SK-N-SH (cell line): ENCODE data around the gene BLCAP. TPM values are rescaled to one million over a fixed set of nuclear protein-coding genes. Genes with fewer than 3 reads are reported as not detected.

Experiments
- CTCF ChIA-PET: fragments of 300-600, 350-600 bp; formaldehyde crosslinking; extraction: SDS; loops from one replicate; lab custom pipeline; 2021; lab: Yijun Ruan, JAX
- POLR2A ChIA-PET: fragments of 350-600 bp; sonication (Branson Sonifier 250); formaldehyde crosslinking; extraction: SDS; loops from one replicate; lab custom pipeline; 2020; ENCODE audit warnings: antibody characterized with exemption, inconsistent platforms; lab: Yijun Ruan, JAX
- DNase-seq: peaks from one replicate; pipeline ENCODE4 v3.0.0; 2012
- H2AFZ ChIP-seq: fragments of 200-600 bp; sonication (generic); 2 replicates; pipeline ENCODE4 v1.8.1; 2016; ENCODE audit warnings: antibody characterized with exemption, mild to moderate bottlenecking, low read depth
- H3F3A ChIP-seq: fragments of 200-600 bp; sonication (generic); replicated peaks from 2 replicates; pipeline ENCODE3; 2016; ENCODE audit warnings: antibody characterized with exemption, mild to moderate bottlenecking; ENCODE audit not compliant: insufficient read depth
- H3K27ac ChIP-seq, 2 experiments: fragments of 200-500 bp in 1 of 2; fragments of 200-600 bp in 1 of 2; sonication (Bioruptor generic) in 1 of 2; sonication (generic), shearing (Covaris generic) in 1 of 2; 2 replicates each; pipeline versions ENCODE4 v1.5.1 to v1.6.1; 2014 to 2016; ENCODE audit warnings: low read depth in 2 of 2, inconsistent platforms in 1 of 2, low read length in 1 of 2, mild to moderate bottlenecking in 1 of 2, mixed read lengths in 1 of 2
- H3K27me3 ChIP-seq: fragments of 200-600 bp; sonication (generic), shearing (Covaris generic); 2 replicates; pipeline ENCODE4 v1.6.1; 2016; ENCODE audit warnings: mixed run types; ENCODE audit not compliant: insufficient read depth
- H3K36me3 ChIP-seq, 2 experiments: fragments of 200-500 bp in 1 of 2; fragments of 200-600 bp in 1 of 2; sonication (Bioruptor generic) in 1 of 2; sonication (generic) in 1 of 2; replicated peaks in 1 of 2; 2 replicates each; pipeline versions ENCODE3 to v1.5.1; 2014 to 2016; ENCODE audit warnings: low read length in 1 of 2, mild to moderate bottlenecking in 1 of 2; ENCODE audit not compliant: insufficient read depth in 2 of 2, control insufficient read depth in 1 of 2
- H3K4me1 ChIP-seq, 2 experiments: fragments of 200-500 bp in 1 of 2; fragments of 200-600 bp in 1 of 2; sonication (Bioruptor generic) in 1 of 2; sonication (generic), shearing (Covaris generic) in 1 of 2; 2 replicates each; pipeline versions ENCODE4 v1.5.1 to v1.6.1; 2014 to 2016; ENCODE audit warnings: low read depth in 1 of 2, low read length in 1 of 2, mixed run types in 1 of 2; ENCODE audit not compliant: insufficient read depth in 2 of 2, control insufficient read depth in 1 of 2
- H3K4me2 ChIP-seq: fragments of 200-600 bp; sonication (generic), shearing (Covaris generic); 2 replicates; pipeline ENCODE4 v1.6.1; 2017; ENCODE audit warnings: mixed run types
- H3K4me3 ChIP-seq, 2 experiments: fragments of 200-500 bp in 1 of 2; fragments of 200-600 bp in 1 of 2; sonication (Bioruptor generic) in 1 of 2; sonication (generic), shearing (Covaris generic) in 1 of 2; 2 replicates each; pipeline versions ENCODE4 v1.5.1 to v1.8.1; 2014 to 2016; ENCODE audit warnings: low read depth in 2 of 2, inconsistent platforms in 1 of 2, low read length in 1 of 2, mild to moderate bottlenecking in 1 of 2, mixed read lengths in 1 of 2, moderate library complexity in 1 of 2
- H3K79me2 ChIP-seq: fragments of 200-600 bp; sonication (generic); 2 replicates; pipeline ENCODE4 v1.8.1; 2017; ENCODE audit warnings: mild to moderate bottlenecking; ENCODE audit not compliant: insufficient read depth
- H3K9ac ChIP-seq: fragments of 200-600 bp; sonication (generic); 2 replicates; pipeline ENCODE4 v1.6.1; 2017; ENCODE audit warnings: mixed run types
- H3K9me2 ChIP-seq: fragments of 200-600 bp; sonication (generic); 2 replicates; pipeline ENCODE4 v1.6.1; 2017; ENCODE audit warnings: mixed run types
- H3K9me3 ChIP-seq: fragments of 200-600 bp; sonication (generic); 2 replicates; pipeline ENCODE4 v1.6.1; 2017; ENCODE audit warnings: mixed run types, mild to moderate bottlenecking, moderate library complexity
- H4K20me1 ChIP-seq: fragments of 200-600 bp; sonication (generic); 2 replicates; pipeline ENCODE4 v1.6.1; 2017; ENCODE audit warnings: mild to moderate bottlenecking, mixed run types; ENCODE audit not compliant: insufficient read depth
- CHD2 ChIP-seq: fragments of 150-350 bp; IDR thresholded peaks from 2 replicates; pipeline ENCODE4 v1.6.1; 2018; ENCODE audit warnings: low read length; ENCODE audit not compliant: partially characterized antibody
- CTCF ChIP-seq: fragments of 200-600 bp; sonication (generic); IDR thresholded peaks from 2 replicates; pipeline ENCODE4 v1.6.1; 2017; ENCODE audit warnings: antibody characterized with exemption, mild to moderate bottlenecking, moderate library complexity
- ELF1 ChIP-seq: IDR thresholded peaks from 2 replicates; pipeline ENCODE4 v1.4.0; 2012
- EZH2phosphoT487 ChIP-seq: fragments of 200-600 bp; sonication (generic); IDR thresholded peaks from 2 replicates; pipeline ENCODE4 v1.6.1; 2017; ENCODE audit warnings: low read depth, mixed run types, mild to moderate bottlenecking, antibody characterized with exemption, moderate library complexity, borderline replicate concordance
- FOXM1 ChIP-seq: IDR thresholded peaks from 2 replicates; pipeline ENCODE4 v1.4.0; 2012; ENCODE audit warnings: low read depth, mild to moderate bottlenecking
- GATA2 ChIP-seq: sonication (generic); formaldehyde crosslinking; IDR thresholded peaks from 2 replicates; pipeline ENCODE4 v1.5.0; 2020; ENCODE audit warnings: mild to moderate bottlenecking, missing genetic modification reagents
- MEF2A ChIP-seq: IDR thresholded peaks from 2 replicates; pipeline ENCODE4 v1.4.0; 2012; ENCODE audit warnings: low read depth, borderline replicate concordance
- MXI1 ChIP-seq: IDR thresholded peaks from 2 replicates; pipeline ENCODE4 v1.6.1; 2012; ENCODE audit warnings: mild to moderate bottlenecking, low read depth, low read length, improper control_type of control experiment
- NRF1 ChIP-seq: IDR thresholded peaks from 2 replicates; pipeline ENCODE4 v1.6.1; 2012; ENCODE audit warnings: low read depth, mild to moderate bottlenecking, low read length
- PBX3 ChIP-seq: IDR thresholded peaks from 2 replicates; pipeline ENCODE4; 2012
- RCOR1 ChIP-seq: fragments of 150-350 bp; IDR thresholded peaks from 2 replicates; pipeline ENCODE4 v1.6.1; 2017; ENCODE audit warnings: antibody characterized with exemption, low read length
- RFX5 ChIP-seq: IDR thresholded peaks from 2 replicates; pipeline ENCODE4 v1.6.1; 2012; ENCODE audit warnings: mild to moderate bottlenecking, improper control_type of control experiment, low read length
- RXRA ChIP-seq: IDR thresholded peaks from 2 replicates; pipeline ENCODE4 v1.4.0; 2012; ENCODE audit warnings: low read depth, mild to moderate bottlenecking, borderline replicate concordance
- SIN3A ChIP-seq: IDR thresholded peaks from 2 replicates; pipeline ENCODE4 v1.6.1; 2012; ENCODE audit warnings: low read depth, mild to moderate bottlenecking, low read length, moderate library complexity, borderline replicate concordance
- SMC3 ChIP-seq: IDR thresholded peaks from 2 replicates; pipeline ENCODE4 v1.6.1; 2012; ENCODE audit warnings: low read depth, low read length, improper control_type of control experiment
- TAF1 ChIP-seq: IDR thresholded peaks from 2 replicates; pipeline ENCODE4 v1.6.1; 2012; ENCODE audit warnings: low read depth, mild to moderate bottlenecking, low read length, moderate library complexity, borderline replicate concordance
- USF2 ChIP-seq: fragments of 150-350 bp; IDR thresholded peaks from 2 replicates; pipeline ENCODE4 v1.6.1; 2017; ENCODE audit warnings: antibody characterized with exemption, low read length, low read depth, borderline replicate concordance
- ZBTB33 ChIP-seq: IDR thresholded peaks from 2 replicates; pipeline ENCODE4 v1.4.0; 2012; ENCODE audit warnings: low read depth, borderline replicate concordance
- WGBS: methylation state at CpG from one replicate; pipeline ENCODE4 v1.1.6; 2017; ENCODE audit warnings: low lambda C conversion rate; 5-methylcytosine and 5-hydroxymethylcytosine counted together
- polyA plus RNA-seq, 3 experiments: library from polyadenylated mRNA; depleted of rRNA; stranded (reverse); fragments of >200 nt; gene quantifications; 2 replicates each; pipeline ENCODE4 v1.2.3, GENCODE V29; 2012

Gene BLCAP
- polyA plus RNA-seq, 1 of the 3 experiments (the other 2 are of a cell fraction): 55.8 TPM

- ChIA-PET CTCF (interaction anchor here (0.6 kb wide), 1 partner anchor 1825 kb away, joined by 3 read pairs; no protein-coding TSS in a partner anchor), POLR2A (no interaction called here)
- H3K4me3 ChIP-seq: no peak overlapping the region
- DNase-seq: no peak
- no peak overlapping the region for H2AFZ ChIP-seq
- 61% methylated on average over 3 of the region's 3 CpGs for WGBS
- H3K9me3 ChIP-seq: no peaks in the 10 kb centered on the region
- TF ChIP-seq PBX3 (no peak), SIN3A (no peak), NRF1 (no peak), RCOR1 (no peak), EZH2phosphoT487 (no peak), MEF2A (no peak), TAF1 (no peak), CHD2 (no peak), ELF1 (no peak), CTCF (no peak), ZBTB33 (no peak), SMC3 (no peak), RXRA (no peak), MXI1 (no peak), GATA2 (CRISPR knock-in tag) (no peak), FOXM1 (no peak), USF2 (no peak), RFX5 (no peak)
- H3K4me2 ChIP-seq: no peak overlapping the region
- H3K4me1 ChIP-seq: no peaks in the 10 kb centered on the region
- H3K27me3 ChIP-seq: no peaks in the 10 kb centered on the region
- no peaks in the 10 kb centered on the region for H4K20me1 ChIP-seq
- H3K27ac ChIP-seq: no peak overlapping the region
- peaks cover 0 to 6% of the 10 kb centered on the region in 2 experiments for H3K36me3 ChIP-seq
- no peaks in the 10 kb centered on the region for H3K9me2 ChIP-seq
- H3F3A ChIP-seq: no peaks in the 10 kb centered on the region
- H3K79me2 ChIP-seq: no peaks in the 10 kb centered on the region
- H3K9ac ChIP-seq: no peak overlapping the region
These were observed 24.3 kb downstream of the BLCAP start for GRCh38 chr20:37503256-37503927.
